Choroid plexus epithelial cell (primary cell): ENCODE results near the gene C5orf22.
"Not testable (repeated sequence)": the region's sequence is repeated elsewhere in the genome, so short reads cannot be mapped to it uniquely, and the experiment has no call there.

Experiments used
- DNase-seq: peaks from one replicate; pipeline ENCODE4 v3.0.0-alpha.2; 2010; ENCODE audit warnings: low read depth
- H3K4me3 ChIP-seq: 2 replicates; pipeline ENCODE4 v1.5.1; 2011; ENCODE audit warnings: low read depth, mild to moderate bottlenecking, control low read depth, low read length, moderate library complexity
- TF ChIP-seq, protein P1 (sequence below): conservative IDR thresholded peaks from 2 replicates; pipeline ENCODE4 v1.5.1; 2011; ENCODE audit warnings: low read depth, mild to moderate bottlenecking, control low read depth, inconsistent platforms, low read length, moderate library complexity

The C5orf22 gene

DNA sequence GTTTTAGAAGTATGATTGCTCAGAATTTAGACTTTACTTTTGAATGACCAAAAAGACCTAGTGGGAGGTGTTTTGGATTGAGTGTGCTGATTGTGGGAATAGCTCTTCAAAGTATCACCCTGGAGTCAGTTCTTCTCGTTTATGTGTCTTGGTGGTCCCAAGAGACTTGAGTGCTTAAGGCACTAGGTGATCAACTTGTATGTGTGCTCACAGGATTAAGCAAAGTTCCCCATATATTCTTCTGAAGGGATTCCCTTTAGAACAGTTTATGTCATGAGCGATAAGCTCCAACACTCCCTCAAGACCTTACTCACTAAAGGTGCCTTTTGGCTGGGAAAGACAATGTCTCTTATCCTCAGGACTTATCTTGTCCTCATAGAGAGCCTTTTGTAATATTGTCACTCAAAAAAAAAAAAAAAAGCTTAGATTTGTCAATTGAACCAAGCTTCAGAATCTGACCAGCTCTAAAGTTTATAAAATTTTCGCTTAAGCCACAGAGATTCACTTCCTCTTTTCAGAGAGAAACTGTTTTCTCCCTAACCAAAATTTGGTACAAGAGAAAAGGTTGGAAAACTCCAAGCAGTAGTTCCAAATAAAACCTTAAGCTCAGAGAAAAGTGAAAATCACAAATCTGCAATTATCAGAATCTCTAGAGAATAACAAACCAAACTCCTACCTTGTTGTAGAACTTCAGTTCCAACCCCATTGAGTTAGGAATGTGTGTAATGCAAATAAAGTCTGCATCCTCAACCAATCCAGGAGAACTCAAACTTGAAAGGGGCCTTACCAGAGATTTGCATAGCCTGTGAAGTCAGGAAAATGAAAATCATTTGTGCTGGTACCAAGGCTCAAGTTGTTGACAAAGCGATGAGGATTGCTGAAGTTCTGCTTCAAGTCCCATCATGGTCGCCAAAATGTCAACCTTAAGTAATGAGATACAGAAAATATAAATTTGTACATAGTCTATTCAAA, 66.8 kb downstream of the C5orf22 start:
- TF ChIP-seq, protein P1, sequence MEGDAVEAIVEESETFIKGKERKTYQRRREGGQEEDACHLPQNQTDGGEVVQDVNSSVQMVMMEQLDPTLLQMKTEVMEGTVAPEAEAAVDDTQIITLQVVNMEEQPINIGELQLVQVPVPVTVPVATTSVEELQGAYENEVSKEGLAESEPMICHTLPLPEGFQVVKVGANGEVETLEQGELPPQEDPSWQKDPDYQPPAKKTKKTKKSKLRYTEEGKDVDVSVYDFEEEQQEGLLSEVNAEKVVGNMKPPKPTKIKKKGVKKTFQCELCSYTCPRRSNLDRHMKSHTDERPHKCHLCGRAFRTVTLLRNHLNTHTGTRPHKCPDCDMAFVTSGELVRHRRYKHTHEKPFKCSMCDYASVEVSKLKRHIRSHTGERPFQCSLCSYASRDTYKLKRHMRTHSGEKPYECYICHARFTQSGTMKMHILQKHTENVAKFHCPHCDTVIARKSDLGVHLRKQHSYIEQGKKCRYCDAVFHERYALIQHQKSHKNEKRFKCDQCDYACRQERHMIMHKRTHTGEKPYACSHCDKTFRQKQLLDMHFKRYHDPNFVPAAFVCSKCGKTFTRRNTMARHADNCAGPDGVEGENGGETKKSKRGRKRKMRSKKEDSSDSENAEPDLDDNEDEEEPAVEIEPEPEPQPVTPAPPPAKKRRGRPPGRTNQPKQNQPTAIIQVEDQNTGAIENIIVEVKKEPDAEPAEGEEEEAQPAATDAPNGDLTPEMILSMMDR = no peak

DNA sequence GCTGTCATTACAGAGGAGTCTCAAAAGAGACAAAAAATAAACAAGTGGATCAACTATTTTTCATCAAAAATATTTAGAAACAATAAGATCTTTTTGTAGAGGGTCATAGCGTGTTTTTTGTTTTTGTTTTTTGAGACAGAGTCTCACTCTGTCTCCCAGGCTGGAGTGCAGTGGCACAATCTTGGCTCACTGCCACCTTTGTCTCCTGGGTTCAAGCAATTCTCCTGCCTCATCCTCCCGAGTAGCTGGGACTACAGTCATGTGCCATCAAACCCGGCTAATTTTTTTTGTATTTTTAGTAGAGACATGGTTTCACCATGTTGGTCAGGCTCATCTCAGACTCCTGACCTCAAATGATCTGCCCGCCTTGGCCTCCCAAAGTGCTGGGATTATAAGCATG, 70.2 kb downstream of the C5orf22 start:
- H3K4me3 ChIP-seq, DNase-seq: not testable (repeated sequence)

More for the DNA sequence above, 66.8 kb downstream of the C5orf22 start:
- DNase-seq = no peak
- H3K4me3 ChIP-seq = no peak overlapping the region

DNA sequence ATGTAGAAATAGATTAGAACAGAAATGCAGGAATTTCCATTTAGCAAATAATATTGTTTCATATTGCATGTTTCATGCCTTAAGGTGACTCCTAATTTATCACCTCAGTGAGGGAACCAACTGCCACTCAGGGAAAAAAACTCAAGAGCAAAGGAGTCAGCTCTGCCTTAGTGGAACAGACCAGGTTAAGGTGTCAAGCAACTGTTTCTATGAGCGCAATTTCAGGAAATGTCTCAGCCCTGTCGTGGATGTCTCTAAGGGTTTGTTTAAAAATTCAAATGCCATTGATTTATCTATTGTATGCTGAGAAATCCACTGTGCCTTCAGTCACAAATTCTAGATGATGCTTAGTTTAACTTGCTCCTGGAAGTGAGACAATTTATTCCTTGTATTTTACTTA, 72.1 kb downstream of the C5orf22 start:
- TF ChIP-seq, protein P1 = no peak
- H3K4me3 ChIP-seq = no peak overlapping the region
- DNase-seq = no peak

DNA sequence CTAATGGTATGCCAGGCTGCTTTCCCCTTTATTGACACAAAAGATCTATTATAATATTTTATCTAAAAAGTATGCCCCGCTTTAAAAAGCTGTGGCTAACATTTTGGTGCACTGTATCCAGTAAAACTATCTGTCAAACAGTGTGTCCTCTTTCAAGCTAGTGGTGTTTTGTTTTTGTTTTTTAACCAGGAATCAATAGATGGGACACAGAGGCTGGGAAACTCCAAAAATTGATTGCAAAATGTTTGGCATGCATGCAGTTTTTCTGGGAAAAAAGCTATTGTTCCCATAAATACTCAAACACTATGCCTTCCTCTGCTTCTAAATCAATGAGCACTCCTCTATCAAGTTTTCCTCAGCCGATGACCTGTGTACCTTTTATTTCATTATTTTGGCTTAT, 72.5 kb downstream of the C5orf22 start:
- DNase-seq = no peak
- TF ChIP-seq, protein P1 = no peak

More for the DNA sequence above, 72.5 kb downstream of the C5orf22 start:
- H3K4me3 ChIP-seq = no peak overlapping the region
